EH (cell line): ENCODE measurements around the gene PSME3.
"Not testable (repeated sequence)": the region's sequence is repeated elsewhere in the genome, so short reads cannot be mapped to it uniquely, and the experiment has no call there.

ENCODE experiments used
- DNase-seq: peaks from one replicate; pipeline ENCODE4 v3.0.0-alpha.2; 2015; ENCODE audit warnings: low read depth

PSME3 gene

DNA sequence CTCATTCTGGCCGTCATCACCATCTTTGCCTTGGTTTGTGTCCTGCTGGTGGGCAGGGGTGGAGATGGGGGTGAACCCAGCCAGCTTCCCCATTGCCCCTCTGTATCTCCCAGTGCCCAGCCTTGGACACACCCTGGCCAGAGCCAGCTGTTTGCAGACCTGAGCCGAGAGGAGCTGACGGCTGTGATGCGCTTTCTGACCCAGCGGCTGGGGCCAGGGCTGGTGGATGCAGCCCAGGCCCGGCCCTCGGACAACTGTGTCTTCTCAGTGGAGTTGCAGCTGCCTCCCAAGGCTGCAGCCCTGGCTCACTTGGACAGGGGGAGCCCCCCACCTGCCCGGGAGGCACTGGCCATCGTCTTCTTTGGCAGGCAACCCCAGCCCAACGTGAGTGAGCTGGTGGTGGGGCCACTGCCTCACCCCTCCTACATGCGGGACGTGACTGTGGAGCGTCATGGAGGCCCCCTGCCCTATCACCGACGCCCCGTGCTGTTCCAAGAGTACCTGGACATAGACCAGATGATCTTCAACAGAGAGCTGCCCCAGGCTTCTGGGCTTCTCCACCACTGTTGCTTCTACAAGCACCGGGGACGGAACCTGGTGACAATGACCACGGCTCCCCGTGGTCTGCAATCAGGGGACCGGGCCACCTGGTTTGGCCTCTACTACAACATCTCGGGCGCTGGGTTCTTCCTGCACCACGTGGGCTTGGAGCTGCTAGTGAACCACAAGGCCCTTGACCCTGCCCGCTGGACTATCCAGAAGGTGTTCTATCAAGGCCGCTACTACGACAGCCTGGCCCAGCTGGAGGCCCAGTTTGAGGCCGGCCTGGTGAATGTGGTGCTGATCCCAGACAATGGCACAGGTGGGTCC, 18.4 kb downstream of the PSME3 start:
- DNase-seq, result not testable (repeated sequence)

DNA sequence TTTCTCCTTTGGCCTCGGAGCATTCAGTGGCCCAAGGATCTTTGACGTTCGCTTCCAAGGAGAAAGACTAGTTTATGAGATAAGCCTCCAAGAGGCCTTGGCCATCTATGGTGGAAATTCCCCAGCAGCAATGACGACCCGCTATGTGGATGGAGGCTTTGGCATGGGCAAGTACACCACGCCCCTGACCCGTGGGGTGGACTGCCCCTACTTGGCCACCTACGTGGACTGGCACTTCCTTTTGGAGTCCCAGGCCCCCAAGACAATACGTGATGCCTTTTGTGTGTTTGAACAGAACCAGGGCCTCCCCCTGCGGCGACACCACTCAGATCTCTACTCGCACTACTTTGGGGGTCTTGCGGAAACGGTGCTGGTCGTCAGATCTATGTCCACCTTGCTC, 19.2 kb downstream of the PSME3 start:
- DNase-seq, result no peak

DNA sequence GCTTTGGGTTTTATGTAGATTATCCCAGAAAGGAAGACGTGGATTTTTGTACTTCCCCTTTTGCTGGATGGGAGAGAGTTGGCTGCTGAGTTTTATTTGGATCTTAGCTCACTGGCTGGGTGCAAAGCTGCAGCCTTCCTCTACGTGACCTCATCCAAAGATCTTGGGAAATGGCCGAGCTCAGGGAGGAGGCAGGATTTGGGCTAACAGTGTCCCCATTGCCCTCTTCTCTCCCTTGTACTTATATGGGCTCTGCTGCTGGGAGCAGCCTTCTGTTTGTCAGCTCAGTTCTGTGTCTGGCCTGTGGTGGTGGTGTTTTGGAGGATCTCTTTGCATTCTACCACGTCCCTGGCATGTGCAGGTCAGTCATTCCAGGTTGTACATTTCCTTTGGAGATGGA, 19.8 kb downstream of the PSME3 start:
- DNase-seq, result no peak

DNA sequence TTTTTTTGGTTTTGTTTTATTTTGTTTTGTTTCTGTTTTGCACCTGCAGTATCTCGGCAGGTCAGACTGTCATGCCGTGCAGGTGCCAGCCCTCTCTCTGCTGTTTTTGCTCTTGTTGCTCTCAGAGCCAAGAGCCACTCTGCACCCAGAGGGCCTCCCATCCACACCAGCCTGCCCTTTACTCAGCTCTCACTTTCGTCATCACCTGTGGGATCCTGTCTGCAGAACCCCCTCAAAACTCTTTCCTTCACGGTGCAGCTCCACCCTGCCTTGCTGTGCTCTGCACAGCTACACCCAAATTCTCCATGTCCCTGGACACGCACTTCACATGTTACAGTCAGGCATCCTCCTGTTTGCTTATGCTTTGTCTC, 20.4 kb downstream of the PSME3 start:
- no peak for DNase-seq

DNA sequence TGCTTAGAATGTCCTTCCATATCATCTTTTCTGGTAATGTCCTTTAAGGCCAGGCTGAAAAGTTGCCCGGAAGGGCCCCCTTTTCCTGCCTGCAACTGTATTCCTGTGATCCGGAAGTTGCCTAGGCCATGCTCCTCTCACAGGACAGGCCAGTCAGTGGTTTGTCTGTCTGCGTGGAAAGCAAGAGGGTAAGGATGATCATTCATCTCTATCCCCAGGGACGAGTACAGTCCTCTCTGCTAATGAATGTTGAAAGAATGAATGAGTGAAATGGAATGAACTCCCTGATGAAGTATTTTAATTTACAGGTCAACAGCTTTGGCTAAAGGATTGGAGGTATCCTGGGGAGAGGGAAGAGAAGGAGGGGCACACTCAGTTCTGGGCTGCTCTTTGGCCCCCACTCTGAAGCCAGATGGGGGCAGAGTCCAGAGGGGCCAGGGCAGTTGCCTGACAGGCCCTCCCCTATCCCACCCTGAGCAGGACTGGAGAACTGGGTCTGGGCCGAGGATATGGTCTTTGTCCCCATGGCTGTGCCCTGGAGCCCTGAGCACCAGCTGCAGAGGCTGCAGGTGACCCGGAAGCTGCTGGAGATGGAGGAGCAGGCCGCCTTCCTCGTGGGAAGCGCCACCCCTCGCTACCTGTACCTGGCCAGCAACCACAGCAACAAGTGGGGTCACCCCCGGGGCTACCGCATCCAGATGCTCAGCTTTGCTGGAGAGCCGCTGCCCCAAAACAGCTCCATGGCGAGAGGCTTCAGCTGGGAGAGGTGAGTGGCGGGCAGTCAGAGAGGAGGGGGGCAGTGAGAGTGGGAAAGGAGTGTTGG, 21.0 kb downstream of the PSME3 start:
- no peak for DNase-seq

DNA sequence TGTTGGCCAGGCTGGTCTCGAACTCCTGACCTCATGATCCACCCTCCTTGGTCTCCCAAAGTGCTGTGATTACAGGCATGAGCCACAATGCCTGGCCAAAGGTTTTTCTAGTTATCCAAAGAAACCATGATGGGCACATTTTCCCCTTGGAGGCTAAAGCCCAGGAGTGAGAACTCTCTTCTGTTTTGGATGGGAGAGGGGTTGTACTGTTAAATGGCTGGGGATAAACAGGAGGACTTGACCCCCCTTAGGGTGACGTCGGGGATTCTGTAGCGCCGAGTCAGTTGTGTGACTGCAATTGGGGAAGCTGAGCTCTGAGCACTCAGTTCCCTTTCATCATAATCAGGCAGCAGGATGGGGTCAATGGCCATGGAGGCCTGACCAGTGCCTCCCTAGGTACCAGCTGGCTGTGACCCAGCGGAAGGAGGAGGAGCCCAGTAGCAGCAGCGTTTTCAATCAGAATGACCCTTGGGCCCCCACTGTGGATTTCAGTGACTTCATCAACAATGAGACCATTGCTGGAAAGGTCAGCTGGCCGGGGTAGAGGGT, 21.9 kb downstream of the PSME3 start:
- no peak for DNase-seq

DNA sequence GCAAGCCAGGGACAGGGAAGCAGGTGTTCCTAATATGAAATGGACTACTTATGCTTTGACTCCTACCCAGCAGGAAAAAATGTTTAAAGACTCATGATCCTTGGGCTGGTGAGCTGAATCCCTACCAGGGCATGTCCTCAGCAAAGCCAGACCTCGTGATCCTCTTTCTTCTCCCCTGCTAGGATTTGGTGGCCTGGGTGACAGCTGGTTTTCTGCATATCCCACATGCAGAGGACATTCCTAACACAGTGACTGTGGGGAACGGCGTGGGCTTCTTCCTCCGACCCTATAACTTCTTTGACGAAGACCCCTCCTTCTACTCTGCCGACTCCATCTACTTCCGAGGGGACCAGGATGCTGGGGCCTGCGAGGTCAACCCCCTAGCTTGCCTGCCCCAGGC, 22.9 kb downstream of the PSME3 start:
- DNase-seq, result not testable (repeated sequence)

DNA sequence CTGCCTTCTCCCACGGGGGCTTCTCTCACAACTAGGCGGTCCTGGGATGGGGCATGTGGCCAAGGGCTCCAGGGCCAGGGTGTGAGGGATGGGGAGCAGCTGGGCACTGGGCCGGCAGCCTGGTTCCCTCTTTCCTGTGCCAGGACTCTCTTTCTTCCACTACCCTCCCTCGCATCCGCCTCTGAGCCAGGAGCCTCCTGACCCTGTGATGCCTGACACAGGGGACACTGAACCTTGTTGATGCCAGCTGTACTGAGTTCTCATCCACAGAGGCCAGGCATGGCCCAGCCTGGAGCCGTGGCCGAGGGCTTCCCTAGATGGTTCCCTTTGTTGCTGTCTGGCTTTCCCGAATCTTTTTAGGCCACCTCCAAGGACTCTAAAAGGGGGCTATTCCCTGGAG, 23.3 kb downstream of the PSME3 start:
- not testable (repeated sequence) for DNase-seq

DNA sequence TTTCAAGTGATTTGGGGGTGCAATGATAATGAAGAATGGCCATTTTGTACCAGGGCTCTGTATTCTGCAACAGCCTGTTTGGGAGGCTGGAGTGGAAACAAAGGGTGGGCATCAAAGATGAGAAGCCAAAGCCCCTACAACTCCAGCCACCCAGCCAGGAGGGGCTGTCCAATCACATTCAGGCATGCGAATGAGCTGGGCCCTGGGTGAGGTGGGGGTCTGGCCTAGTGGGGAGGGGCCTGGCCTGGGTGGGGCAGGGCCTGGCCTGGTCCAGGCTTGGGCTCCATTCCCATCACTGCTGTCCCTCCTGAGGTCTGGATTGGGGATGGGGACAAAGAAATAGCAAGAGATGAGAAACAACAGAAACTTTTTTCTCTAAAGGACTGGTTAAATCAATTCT, 24.2 kb downstream of the PSME3 start:
- DNase-seq, result no peak

DNA sequence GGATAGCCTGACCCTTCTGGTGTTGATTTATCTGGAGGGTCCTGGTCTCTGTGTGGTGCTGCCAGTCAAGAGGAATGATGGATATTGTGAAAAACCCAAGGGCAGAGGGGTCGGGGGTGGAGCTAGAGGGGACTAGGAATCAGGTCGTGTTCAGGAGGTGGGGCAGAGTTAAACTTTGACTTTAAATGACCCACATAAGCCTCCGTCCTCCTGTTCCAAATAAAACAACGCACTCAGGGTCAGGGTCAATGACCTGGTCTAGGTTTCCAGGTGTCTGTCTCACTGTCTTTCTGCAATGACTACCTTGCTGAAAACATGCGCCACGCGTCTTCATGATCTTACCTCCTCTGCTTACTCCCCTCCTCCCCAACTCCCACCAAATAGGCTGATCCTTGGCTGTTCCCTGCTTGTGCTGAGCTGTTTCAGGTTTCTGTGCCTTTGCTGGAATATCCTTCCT, 32.5 kb downstream of the PSME3 start:
- no peak for DNase-seq

DNA sequence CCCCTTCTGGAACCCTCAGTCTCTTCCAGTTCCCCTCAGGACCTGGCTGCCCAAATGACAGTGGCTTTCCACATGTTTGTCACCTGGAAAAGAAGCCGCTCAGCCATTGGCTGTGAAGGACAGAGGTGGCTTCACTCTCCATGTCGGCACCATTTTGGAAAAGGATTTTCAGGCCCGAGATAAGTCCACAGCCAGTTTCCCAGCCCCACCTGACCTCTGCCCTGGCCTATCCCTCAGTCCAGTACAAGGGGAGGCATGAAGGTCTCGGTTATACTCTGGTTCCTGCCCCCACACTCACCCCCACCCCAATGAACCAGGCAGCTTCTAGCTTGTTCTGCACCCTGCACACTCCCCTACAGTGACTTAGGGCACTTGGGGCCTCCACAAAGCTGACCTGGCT, 33.0 kb downstream of the PSME3 start:
- no peak for DNase-seq

DNA sequence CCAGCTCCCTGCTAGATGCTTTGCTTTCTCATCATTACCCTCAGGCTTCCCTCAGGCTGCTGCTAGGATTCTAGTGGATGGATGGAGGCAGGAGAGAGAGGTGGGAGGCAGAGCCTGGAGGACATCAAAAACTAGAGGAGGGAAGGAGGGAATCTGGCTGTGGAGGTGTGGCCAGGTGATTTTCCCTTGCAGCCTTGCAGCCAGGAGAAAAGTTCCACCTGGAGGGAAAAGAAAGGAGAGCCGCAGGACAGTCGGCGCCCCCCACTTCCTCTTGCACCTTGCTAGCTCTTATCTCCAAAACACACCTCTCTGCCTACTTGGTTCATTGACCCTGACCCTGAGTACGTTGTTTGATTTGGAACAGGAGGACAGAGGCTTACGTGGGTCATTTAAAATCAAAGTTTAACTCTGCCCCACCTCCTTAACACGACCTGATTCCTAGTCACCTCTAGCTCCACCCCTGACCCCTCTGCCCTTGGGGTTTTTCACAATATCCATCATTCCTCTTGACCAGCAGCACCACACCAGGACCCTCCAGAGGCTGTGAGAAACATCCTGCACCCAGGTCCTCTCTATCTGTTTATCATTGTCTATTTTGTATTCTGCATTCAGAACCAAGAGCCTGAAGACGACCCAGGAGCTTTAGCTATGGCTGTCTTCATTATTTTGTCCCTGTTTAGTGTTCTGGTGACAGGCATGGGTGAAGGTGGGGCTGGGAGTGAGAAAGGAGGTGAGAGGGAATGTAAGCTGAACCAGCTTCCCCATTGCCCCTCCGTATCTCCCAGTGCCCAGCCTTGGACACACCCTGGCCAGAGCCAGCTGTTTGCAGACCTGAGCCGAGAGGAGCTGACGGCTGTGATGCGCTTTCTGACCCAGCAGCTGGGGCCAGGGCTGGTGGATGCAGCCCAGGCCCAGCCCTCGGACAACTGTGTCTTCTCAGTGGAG, 33.7 kb downstream of the PSME3 start:
- DNase-seq, result no peak

DNA sequence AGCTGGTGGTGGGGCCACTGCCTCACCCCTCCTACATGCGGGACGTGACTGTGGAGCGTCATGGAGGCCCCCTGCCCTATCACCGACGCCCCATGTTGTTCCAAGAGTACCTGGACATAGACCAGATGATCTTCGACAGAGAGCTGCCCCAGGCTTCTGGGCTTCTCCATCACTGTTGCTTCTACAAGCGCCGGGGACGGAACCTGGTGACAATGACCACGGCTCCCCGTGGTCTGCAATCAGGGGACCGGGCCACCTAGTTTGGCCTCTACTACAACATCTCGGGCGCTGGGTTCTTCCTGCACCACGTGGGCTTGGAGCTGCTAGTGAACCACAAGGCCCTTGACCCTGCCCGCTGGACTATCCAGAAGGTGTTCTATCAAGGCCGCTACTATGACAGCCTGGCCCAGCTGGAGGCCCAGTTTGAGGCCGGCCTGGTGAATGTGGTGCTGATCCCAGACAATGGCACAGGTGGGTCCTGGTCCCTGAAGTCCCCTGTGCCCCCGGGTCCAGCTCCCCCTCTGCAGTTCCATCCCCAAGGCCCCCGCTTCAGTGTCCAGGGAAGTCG, 34.6 kb downstream of the PSME3 start:
- not testable (repeated sequence) for DNase-seq

DNA sequence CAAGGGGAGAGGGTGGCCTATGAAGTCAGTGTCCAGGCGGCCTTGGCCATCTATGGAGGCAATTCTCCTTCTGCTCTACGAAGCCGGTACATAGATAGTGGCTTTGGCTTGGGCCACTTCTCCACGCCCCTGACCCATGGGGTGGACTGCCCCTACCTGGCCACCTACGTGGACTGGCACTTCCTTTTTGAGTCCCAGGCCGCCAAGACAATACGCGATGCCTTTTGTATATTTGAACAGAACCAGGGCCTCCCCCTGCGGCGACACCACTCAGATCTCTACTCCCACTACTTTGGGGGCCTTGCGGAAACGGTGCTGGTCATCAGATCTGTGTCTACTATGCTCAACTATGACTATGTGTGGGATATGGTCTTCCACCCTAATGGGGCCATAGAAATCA, 35.1 kb downstream of the PSME3 start:
- no peak for DNase-seq

DNA sequence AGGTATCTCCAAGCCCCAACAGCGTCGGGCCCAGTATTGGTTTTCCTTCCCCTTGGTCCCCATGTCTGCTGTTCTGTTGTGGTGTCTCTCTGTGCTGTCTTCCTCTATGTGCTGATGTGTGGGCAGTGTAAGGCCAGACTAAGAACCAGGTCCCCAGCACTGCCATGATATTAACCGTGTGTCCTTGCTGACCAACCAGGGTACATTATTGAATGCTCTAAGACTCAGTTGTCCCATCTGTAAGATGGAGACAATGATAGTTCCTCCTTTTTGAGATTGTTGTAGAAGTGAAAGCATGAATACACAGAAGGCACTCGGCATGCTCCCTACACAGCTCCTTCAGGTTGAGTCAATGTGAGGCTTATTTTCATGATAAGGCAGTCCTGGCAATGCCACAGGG, 38.5 kb downstream of the PSME3 start:
- no peak for DNase-seq

DNA sequence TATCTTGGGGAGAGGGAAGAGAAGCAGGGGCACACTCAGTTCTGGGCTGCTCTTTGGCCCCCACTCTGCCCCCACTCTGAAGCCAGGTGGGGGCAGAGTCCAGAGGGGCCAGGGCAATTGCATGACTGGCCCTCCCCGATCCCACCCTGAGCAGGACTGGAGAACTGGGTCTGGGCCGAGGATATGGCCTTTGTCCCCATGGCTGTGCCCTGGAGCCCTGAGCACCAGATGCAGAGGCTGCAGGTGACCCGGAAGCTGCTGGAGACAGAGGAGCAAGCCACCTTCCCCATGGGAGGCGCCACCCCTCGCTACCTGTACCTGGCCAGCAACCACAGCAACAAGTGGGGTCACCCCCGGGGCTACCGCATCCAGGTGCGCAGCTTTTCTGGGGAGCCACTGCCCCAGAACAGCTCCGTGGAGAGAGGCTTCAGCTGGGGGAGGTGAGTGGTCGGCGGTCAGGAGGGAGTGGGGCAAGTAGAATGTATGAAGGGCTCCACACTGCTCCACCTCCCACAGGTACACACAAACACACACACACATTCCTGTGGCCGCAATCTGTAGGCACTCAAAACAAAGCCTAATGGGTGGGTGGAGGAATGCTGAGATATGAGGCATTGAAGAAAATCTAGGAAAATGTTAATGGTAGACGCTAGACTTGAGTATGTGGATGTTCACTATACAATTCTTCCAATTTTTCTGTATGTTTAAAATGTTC, 39.2 kb downstream of the PSME3 start:
- no peak for DNase-seq

DNA sequence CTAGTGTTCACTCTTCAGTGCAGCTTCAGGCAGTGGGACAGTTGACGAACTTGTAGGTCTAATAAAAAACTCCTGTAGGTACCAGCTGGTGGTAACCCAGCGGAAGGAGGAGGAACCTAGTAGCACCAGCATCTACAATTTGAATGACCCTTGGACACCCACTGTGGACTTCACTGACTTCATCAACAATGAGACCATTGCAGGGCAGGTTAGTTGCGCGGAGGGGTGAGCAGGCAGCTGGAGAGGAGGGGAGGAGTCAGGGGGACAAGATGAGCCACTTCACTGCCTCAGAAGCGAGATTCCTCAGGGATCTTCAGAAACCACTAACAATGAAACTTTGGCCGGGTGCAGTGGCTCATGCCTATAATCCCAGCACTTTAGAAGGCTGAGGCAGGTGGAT, 40.1 kb downstream of the PSME3 start:
- DNase-seq, result no peak

DNA sequence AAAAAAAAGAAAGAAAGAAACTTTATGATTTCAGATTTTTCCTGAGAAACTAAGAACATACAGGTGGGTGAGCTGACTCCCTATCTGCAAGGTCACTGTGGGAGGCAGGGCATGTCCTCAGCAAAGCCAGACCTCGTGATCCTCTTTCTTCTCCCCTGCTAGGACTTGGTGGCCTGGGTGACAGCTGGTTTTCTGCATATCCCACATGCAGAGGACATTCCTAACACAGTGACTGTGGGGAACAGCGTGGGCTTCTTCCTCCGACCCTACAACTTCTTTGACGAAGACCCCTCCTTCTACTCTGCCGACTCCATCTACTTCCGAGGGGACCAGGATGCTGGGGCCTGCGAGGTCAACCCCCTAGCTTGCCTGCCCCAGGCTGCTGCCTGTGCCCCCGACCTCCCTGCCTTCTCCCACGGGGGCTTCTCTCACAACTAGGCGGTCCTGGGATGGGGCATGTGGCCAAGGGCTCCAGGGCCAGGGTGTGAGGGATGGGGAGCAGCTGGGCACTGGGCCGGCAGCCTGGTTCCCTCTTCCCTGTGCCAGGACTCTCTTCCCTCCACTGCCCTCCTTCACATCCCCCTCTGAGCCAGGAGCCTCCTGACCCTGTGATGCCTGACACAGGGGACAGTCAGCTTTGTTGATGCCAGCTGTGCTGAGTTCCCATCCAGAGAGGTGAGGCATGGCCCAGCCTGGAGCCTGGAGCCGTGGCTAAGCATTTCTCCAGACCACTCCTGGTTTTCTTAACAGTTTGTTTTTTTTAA, 40.9 kb downstream of the PSME3 start:
- peak; percentile 17 for DNase-seq

DNA sequence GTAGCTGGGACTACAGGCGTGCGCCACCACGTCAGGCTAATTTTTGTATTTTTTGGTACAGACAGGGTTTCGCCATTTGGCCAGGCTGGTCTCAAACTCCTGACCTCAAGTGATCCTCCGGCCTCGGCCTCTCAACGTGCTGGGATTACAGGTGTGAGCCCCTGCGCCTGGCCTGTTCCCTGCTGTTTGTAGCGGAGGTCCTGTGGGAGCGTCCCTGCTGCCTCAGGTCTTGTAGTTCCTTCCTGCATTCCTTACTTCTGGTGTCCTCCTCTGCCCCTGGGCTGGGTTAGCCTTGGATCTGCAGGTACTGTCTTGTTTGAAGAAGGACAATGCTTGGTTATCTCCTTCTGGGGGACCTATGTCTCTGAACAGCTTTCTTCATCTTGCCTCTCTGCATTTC, 43.8 kb downstream of the PSME3 start:
- DNase-seq, result no peak
